Muscle layer of duodenum (tissue), 2 donors: ENCODE measurements around the gene EPG5.
A peak's percentile ranks its signal among the peaks of the same experiment; 100 is the strongest.
"Not testable (repeated sequence)": the region's sequence is repeated elsewhere in the genome, so short reads cannot be mapped to it uniquely, and the experiment has no call there.

Experiments used
- H3K27ac ChIP-seq: one replicate; pipeline ENCODE4 v1.7.0; 2013; ENCODE audit warnings: mild to moderate bottlenecking, low read length
- H3K27me3 ChIP-seq: one replicate; pipeline ENCODE4 v1.7.0; 2013; ENCODE audit warnings: low read depth, mild to moderate bottlenecking, control low read depth, low read length
- H3K36me3 ChIP-seq, 2 donors: one replicate each; pipeline ENCODE4 v1.7.0; 2013; ENCODE audit warnings: low read length in 2 of 2, control low read depth in 1 of 2, mild to moderate bottlenecking in 1 of 2; ENCODE audit not compliant: insufficient read depth in 2 of 2, control insufficient read depth in 1 of 2
- H3K4me1 ChIP-seq, 2 donors: one replicate each; pipeline ENCODE4 v1.7.0; 2013; ENCODE audit warnings: low read length in 2 of 2, mild to moderate bottlenecking in 2 of 2, control low read depth in 1 of 2, moderate library complexity in 1 of 2; ENCODE audit not compliant: insufficient read depth in 2 of 2, control insufficient read depth in 1 of 2
- H3K4me3 ChIP-seq, 2 donors: one replicate each; pipeline ENCODE4 v1.7.0; 2013; ENCODE audit warnings: low read length in 2 of 2, low read depth in 1 of 2, mild to moderate bottlenecking in 1 of 2
- H3K9me3 ChIP-seq, 2 donors: one replicate each; pipeline ENCODE4 v1.7.0; 2013; ENCODE audit warnings: low read length in 2 of 2, control low read depth in 1 of 2, mild to moderate bottlenecking in 1 of 2; ENCODE audit not compliant: control insufficient read depth in 1 of 2
- donor health status: healthy.

The EPG5 gene

GRCh38 chr18:45974088-45974536 is 7.0 kb upstream of the EPG5 start:
- Histone ChIP-seq H3K4me1 (no peaks in the 10 kb centered on the region), H3K9me3 (no peaks in the 10 kb centered on the region), H3K4me3 (peak overlapping the region in 1 of 2 donors; percentile 19), H3K36me3 (no peaks in the 10 kb centered on the region), H3K27ac (no peak overlapping the region), H3K27me3 (no peaks in the 10 kb centered on the region)

GRCh38 chr18:45964913-45965312 is 2.2 kb downstream of the EPG5 start:
- H3K27me3 ChIP-seq, H3K27ac ChIP-seq, H3K4me1 ChIP-seq, H3K4me3 ChIP-seq, H3K9me3 ChIP-seq: not testable (repeated sequence)
- peaks cover 3 to 14% of the 10 kb centered on the region in 2 donors for H3K36me3 ChIP-seq

DNA sequence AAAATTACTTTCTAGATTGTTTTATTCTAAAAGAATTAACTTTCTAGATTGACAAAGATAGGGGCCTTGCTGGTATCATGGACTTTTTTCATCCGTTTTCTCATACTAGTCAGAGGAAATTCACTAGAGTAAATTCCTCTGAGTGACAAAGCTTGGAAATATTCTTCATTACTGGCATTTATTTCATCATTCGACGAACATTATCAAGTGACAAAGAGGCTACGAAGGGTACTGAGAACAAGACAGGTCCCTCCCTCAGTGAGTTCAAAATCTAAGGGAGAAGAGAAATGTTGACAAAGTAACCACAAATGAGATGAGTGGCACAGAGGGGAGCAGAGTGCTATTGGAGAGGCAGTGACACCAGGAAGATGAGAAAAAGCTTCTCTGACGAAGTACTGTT is 4.3 kb downstream of the EPG5 start:
- Histone ChIP-seq H3K36me3 (peaks cover 3 to 14% of the 10 kb centered on the region in 2 donors), H3K27me3 (no peaks in the 10 kb centered on the region), H3K9me3 (no peaks in the 10 kb centered on the region), H3K4me3 (no peak overlapping the region), H3K27ac (no peak overlapping the region), H3K4me1 (peaks cover 0 to 4% of the 10 kb centered on the region in 2 donors)

DNA sequence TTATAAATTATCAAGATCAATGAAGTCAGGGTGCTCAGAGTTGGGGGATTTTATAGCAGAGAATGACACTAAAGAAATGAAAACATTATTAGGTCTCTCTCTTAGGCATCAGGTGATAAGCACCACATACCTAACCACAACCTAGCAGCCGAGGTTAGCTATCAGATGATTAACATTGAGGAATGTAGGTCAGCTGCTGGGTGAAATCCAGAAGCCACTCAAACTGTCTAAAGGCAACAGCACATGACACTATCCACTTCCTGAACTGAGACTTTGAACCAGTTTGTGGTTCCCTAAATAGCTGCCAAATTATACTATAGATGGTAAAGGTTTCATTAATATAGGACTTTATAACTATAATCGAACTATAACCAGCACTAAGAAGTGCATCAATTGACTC is 4.7 kb downstream of the EPG5 start:
- no peak overlapping the region for H3K4me3 ChIP-seq
- no peak overlapping the region for H3K27ac ChIP-seq
- H3K36me3 ChIP-seq = peaks cover 3 to 14% of the 10 kb centered on the region in 2 donors
- no peaks in the 10 kb centered on the region for H3K9me3 ChIP-seq
- H3K4me1 ChIP-seq = peaks cover 0 to 4% of the 10 kb centered on the region in 2 donors
- no peaks in the 10 kb centered on the region for H3K27me3 ChIP-seq

DNA sequence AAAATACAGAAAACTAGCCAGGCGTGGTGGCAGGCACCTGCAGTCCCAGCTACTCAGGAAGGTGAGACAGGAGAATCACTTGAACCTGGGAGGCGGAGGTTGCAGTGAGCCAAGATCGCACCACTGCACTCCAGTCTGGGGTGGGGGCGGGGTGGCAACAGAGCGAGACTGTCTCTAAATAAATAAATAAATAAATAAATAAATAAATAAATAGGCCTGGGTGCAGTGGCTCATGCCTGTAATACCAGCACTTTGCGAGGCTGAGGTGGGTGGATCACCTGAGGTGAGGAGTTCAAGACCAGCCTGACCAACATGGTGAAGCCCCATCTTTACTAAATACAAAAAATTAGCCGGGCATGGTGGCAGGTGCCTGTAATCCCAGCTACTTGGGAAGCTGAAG is 7.6 kb downstream of the EPG5 start:
- peaks cover 12 to 27% of the 10 kb centered on the region in 2 donors for H3K36me3 ChIP-seq
- not testable (repeated sequence) for H3K27me3 ChIP-seq, H3K9me3 ChIP-seq, H3K27ac ChIP-seq, H3K4me3 ChIP-seq, H3K4me1 ChIP-seq

- H3K4me3 ChIP-seq = no peak overlapping the region
- no peaks in the 10 kb centered on the region for H3K27me3 ChIP-seq
- H3K4me1 ChIP-seq = no peaks in the 10 kb centered on the region
- H3K9me3 ChIP-seq = no peaks in the 10 kb centered on the region
- H3K36me3 ChIP-seq = peaks cover 20 to 34% of the 10 kb centered on the region in 2 donors
- no peak overlapping the region for H3K27ac ChIP-seq
Measured at GRCh38 chr18:45958730-45959129, 8.4 kb downstream of the EPG5 start.

DNA sequence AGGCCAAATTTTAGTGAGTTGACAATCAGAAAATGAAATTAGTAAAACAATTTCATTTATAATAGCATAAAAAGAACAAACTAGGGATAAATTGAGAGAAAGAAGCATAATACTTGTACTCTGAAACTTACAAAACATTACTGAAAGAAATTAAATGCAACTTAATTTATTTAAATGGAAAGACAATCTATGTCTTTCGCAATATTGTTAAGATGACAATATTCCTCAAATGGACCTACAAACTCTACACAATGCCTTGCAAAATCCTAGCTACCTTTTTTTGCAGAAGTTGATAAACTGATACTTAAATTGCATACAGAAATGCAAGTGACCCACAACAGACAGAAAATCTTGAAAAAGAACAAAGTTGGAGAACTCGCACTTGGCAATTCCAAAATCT is 9.1 kb downstream of the EPG5 start:
- Histone ChIP-seq H3K36me3 (peaks cover 24 to 39% of the 10 kb centered on the region in 2 donors), H3K4me1 (no peaks in the 10 kb centered on the region), H3K27me3 (no peaks in the 10 kb centered on the region), H3K9me3 (no peaks in the 10 kb centered on the region), H3K27ac (no peak overlapping the region), H3K4me3 (no peak overlapping the region)

DNA sequence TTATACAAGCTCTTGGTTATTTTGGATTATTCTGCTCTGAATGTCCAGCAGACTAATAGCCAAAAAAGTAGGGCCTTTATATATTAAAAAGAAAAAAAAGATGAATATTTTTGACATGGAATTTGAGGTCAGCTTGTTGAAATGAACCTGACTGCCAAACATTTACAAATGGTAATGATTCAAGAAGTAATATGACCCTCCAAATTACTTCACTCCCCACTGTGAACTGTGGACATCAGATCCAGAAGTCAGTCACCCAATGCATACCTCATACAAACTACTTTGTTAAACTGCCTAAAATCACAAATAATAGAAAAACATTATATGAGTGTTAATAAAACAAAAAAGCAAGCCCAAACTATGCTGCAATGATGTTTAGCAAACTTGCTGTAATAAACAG is 10.0 kb downstream of the EPG5 start:
- H3K27ac ChIP-seq = no peak overlapping the region
- no peaks in the 10 kb centered on the region for H3K4me1 ChIP-seq
- H3K36me3 ChIP-seq = peaks cover 28 to 41% of the 10 kb centered on the region in 2 donors
- H3K9me3 ChIP-seq = no peaks in the 10 kb centered on the region
- no peaks in the 10 kb centered on the region for H3K27me3 ChIP-seq
- H3K4me3 ChIP-seq = no peak overlapping the region

- H3K36me3 ChIP-seq = peaks cover 49 to 52% of the 10 kb centered on the region in 2 donors
- H3K27me3 ChIP-seq = no peaks in the 10 kb centered on the region
- H3K4me1 ChIP-seq = no peaks in the 10 kb centered on the region
- no peak overlapping the region for H3K4me3 ChIP-seq
- no peak overlapping the region for H3K27ac ChIP-seq
- H3K9me3 ChIP-seq = no peaks in the 10 kb centered on the region
Measured at GRCh38 chr18:45954070-45954934, 12.8 kb downstream of the EPG5 start.

DNA sequence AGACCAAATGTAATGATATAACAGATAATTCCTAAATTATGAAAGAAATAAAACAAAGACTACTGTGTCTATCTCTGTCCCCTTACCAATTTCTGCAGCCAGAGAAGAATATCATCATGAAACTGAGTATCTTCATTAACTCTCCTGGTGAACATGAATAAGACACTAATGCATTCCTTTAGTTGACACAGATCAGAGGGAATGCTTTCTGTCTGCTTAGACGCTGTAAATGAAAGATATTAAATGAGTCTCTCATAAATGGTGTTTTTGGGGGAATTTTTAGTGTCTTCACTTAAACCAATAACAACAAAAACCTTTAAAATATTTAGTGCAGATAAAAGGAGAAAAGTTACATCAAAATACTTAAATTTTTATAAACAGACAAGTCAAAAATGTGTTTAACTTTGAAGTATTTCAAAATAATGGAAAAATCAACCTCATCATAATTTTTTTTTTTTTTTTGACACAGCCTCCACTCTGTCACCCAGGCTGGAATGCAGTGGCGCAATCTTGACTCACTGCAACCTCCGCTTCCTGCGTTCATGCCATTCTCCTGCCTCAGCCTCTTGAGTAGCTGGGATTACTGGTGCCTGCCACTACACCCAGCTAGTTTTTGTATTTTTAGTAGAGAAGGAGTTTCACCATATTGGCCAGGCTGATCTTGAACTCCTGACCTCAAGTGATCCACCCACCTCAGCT is 16.0 kb downstream of the EPG5 start:
- H3K9me3 ChIP-seq = no peaks in the 10 kb centered on the region
- no peak overlapping the region for H3K4me3 ChIP-seq
- no peak overlapping the region for H3K27ac ChIP-seq
- H3K27me3 ChIP-seq = no peaks in the 10 kb centered on the region
- peaks cover 69 to 80% of the 10 kb centered on the region in 2 donors for H3K36me3 ChIP-seq
- no peaks in the 10 kb centered on the region for H3K4me1 ChIP-seq

DNA sequence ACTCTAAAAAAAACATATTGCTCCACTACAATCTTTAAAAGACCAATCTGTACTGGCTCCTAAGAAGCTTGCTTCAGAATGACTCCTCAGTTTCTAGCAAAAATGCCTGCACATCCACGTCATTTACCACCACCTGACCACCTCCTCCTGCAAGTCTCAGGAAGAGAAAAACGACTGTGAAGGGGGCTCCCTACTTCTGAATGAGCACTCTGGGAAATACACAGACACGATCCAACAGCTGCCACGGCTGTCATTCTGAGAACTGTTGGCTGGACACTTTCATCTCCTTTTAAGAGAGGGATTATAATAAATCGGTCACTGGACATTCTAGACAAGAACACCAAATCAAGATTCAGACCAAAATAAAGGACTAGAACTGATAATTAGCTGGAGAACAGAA is 21.5 kb downstream of the EPG5 start:
- Histone ChIP-seq H3K27me3 (no peaks in the 10 kb centered on the region), H3K36me3 (peaks cover 67 to 83% of the 10 kb centered on the region in 2 donors), H3K4me1 (no peaks in the 10 kb centered on the region), H3K4me3 (no peak overlapping the region), H3K27ac (no peak overlapping the region), H3K9me3 (no peaks in the 10 kb centered on the region)
